Measurements from ENCODE around the gene SUSD3.

GRCh38 chr9:93009337-93010015 is 49.0 kb upstream of the SUSD3 start:
- no peak for TF ChIP-seq REST (IDR thresholded peaks at IDR 0.05; ENCODE audit: low read depth)
- no peak for TF ChIP-seq TEAD4 (IDR thresholded peaks at IDR 0.05)
- TF ChIP-seq RAD21 (IDR thresholded peaks at IDR 0.05; ENCODE audit: low read depth), result no peak
- no peak for TF ChIP-seq CREB1 (IDR thresholded peaks at IDR 0.05; ENCODE audit: low read depth)
- TF ChIP-seq TAF1 (IDR thresholded peaks at IDR 0.05; ENCODE audit: low read depth), result no peak
- TF ChIP-seq MAX (IDR thresholded peaks at IDR 0.05), result no peak
- no peak for TF ChIP-seq YY1 (IDR thresholded peaks at IDR 0.05; ENCODE audit: low read depth)
- no peak for TF ChIP-seq FOXM1 (IDR thresholded peaks at IDR 0.05; ENCODE audit: borderline replicate concordance, low read depth)
- TF ChIP-seq TCF12 (IDR thresholded peaks at IDR 0.05; ENCODE audit: low read depth), result no peak
- TF ChIP-seq EGR1 (IDR thresholded peaks at IDR 0.05), result no peak
- no peak for TF ChIP-seq USF1 (IDR thresholded peaks at IDR 0.05)
- no peak for TF ChIP-seq EP300 (IDR thresholded peaks at IDR 0.05; ENCODE audit: borderline replicate concordance)
- no peak for TF ChIP-seq NFIC (IDR thresholded peaks at IDR 0.05)
- no peak for TF ChIP-seq CEBPB (IDR thresholded peaks at IDR 0.05)
